Measurements from ENCODE around the gene PLEKHF1. TPM values are rescaled to one million over a fixed set of nuclear protein-coding genes. Genes with fewer than 3 reads are reported as not detected.

Gene PLEKHF1
- total RNA-seq, 2 experiments from 2014 or later, result 53.1 to 53.9 TPM

- peak overlapping the region; percentile 75 for H3K27ac Mint-ChIP-seq
- H3K27me3 Mint-ChIP-seq, result no peaks in the 10 kb centered on the region
- H3K9me3 Mint-ChIP-seq, result no peaks in the 10 kb centered on the region
- H3K4me3 Mint-ChIP-seq, result no peak overlapping the region
- H3K4me1 Mint-ChIP-seq, result peaks cover 77% of the 10 kb centered on the region
- H3K36me3 Mint-ChIP-seq (ENCODE audit: low read depth), result peaks cover 55% of the 10 kb centered on the region
- CTCF ChIA-PET, result interaction anchor here (0.6 to 5.8 kb wide), 4 partner anchors 10 to 69 kb away, joined by 3 to 28 read pairs (median 4); no protein-coding TSS in a partner anchor
- no peak for DNase-seq
- POLR2A ChIA-PET, result interaction anchor here (1.4 to 9.0 kb wide), 5 partner anchors 10 to 71 kb away, joined by 4 to 80 read pairs (median 11); partner anchors contain the start of genes C19orf12, PLEKHF1 and POP4
Observed at GRCh38 chr19:29677001-29677817, 11.9 kb downstream of the PLEKHF1 start.

- POLR2A ChIA-PET, result interaction anchor here (1.3 to 9.0 kb wide), 5 partner anchors 12 to 72 kb away, joined by 3 to 80 read pairs (median 11); partner anchors contain the start of genes C19orf12, PLEKHF1 and POP4
- DNase-seq, result no peak
- Mint-ChIP-seq H3K36me3 (ENCODE audit: low read depth) (peaks cover 42% of the 10 kb centered on the region), H3K9me3 (no peaks in the 10 kb centered on the region), H3K27me3 (no peaks in the 10 kb centered on the region), H3K27ac (peak overlapping the region; percentile 69), H3K4me1 (peaks cover 68% of the 10 kb centered on the region), H3K4me3 (no peak overlapping the region)
- CTCF ChIA-PET, result interaction anchor here (1.2 to 5.8 kb wide), 2 partner anchors 11 to 38 kb away, joined by 3 to 28 read pairs; no protein-coding TSS in a partner anchor
Observed at GRCh38 chr19:29678484-29679106, 13.3 kb downstream of the PLEKHF1 start.

- ChIA-PET POLR2A (interaction anchor here (1.0 to 9.0 kb wide), 6 partner anchors 7 to 74 kb away, joined by 6 to 80 read pairs (median 23); partner anchors contain the start of genes C19orf12, PLEKHF1 and POP4), CTCF (interaction anchor here (0.5 to 5.8 kb wide), 4 partner anchors 12 to 76 kb away, joined by 3 to 28 read pairs (median 3); partner anchors contain the start of gene PLEKHF1)
- Mint-ChIP-seq H3K27ac (peak overlapping the region; percentile 73), H3K4me3 (peak overlapping the region; percentile 12), H3K4me1 (peaks cover 64% of the 10 kb centered on the region), H3K36me3 (ENCODE audit: low read depth) (peaks cover 37% of the 10 kb centered on the region), H3K9me3 (no peaks in the 10 kb centered on the region), H3K27me3 (no peaks in the 10 kb centered on the region)
- no peak for DNase-seq
Observed at GRCh38 chr19:29679598-29680210, 14.4 kb downstream of the PLEKHF1 start.

- peak overlapping the region; percentile 88 for H3K27ac Mint-ChIP-seq
- CTCF ChIA-PET, result interaction anchor here (0.5 to 5.8 kb wide), 6 partner anchors 9 to 77 kb away, joined by 3 to 28 read pairs (median 5); partner anchors contain the start of gene PLEKHF1
- peak; percentile 93 for DNase-seq
- POLR2A ChIA-PET, result interaction anchor here (1.0 to 9.0 kb wide), 8 partner anchors 8 to 74 kb away, joined by 4 to 80 read pairs (median 15); partner anchors contain the start of genes C19orf12, PLEKHF1 and POP4
- H3K9me3 Mint-ChIP-seq, result no peaks in the 10 kb centered on the region
- peak overlapping the region; percentile 56 for H3K4me3 Mint-ChIP-seq
- peaks cover 63% of the 10 kb centered on the region for H3K4me1 Mint-ChIP-seq
- H3K36me3 Mint-ChIP-seq (ENCODE audit: low read depth), result peaks cover 34% of the 10 kb centered on the region
- H3K27me3 Mint-ChIP-seq, result no peaks in the 10 kb centered on the region
Observed at GRCh38 chr19:29680447-29680846, 15.2 kb downstream of the PLEKHF1 start.

GRCh38 chr19:29680937-29681336 is 15.7 kb downstream of the PLEKHF1 start:
- H3K27me3 Mint-ChIP-seq, result no peaks in the 10 kb centered on the region
- peaks cover 29% of the 10 kb centered on the region for H3K36me3 Mint-ChIP-seq (ENCODE audit: low read depth)
- POLR2A ChIA-PET, result interaction anchor here (1.0 to 9.0 kb wide), 6 partner anchors 8 to 75 kb away, joined by 4 to 80 read pairs (median 26); partner anchors contain the start of genes C19orf12, PLEKHF1 and POP4
- H3K27ac Mint-ChIP-seq, result peak overlapping the region; percentile 88
- no peaks in the 10 kb centered on the region for H3K9me3 Mint-ChIP-seq
- no peak for DNase-seq
- H3K4me3 Mint-ChIP-seq, result peak overlapping the region; percentile 56
- H3K4me1 Mint-ChIP-seq, result peaks cover 58% of the 10 kb centered on the region
- CTCF ChIA-PET, result interaction anchor here (0.9 to 5.8 kb wide), 7 partner anchors 9 to 70 kb away, joined by 3 to 28 read pairs (median 5); partner anchors contain the start of gene PLEKHF1

GRCh38 chr19:29681422-29682235 is 16.4 kb downstream of the PLEKHF1 start:
- CTCF ChIA-PET, result interaction anchor here (0.6 to 5.8 kb wide), 8 partner anchors 8 to 71 kb away, joined by 3 to 28 read pairs (median 4); partner anchors contain the start of gene PLEKHF1
- Mint-ChIP-seq H3K4me3 (peak overlapping the region; percentile 56), H3K27ac (peak overlapping the region; percentile 88), H3K4me1 (peaks cover 55% of the 10 kb centered on the region), H3K36me3 (ENCODE audit: low read depth) (peaks cover 23% of the 10 kb centered on the region), H3K9me3 (no peaks in the 10 kb centered on the region), H3K27me3 (no peaks in the 10 kb centered on the region)
- DNase-seq, result no peak
- POLR2A ChIA-PET, result interaction anchor here (0.6 to 9.0 kb wide), 8 partner anchors 9 to 76 kb away, joined by 3 to 80 read pairs (median 15); partner anchors contain the start of genes C19orf12, PLEKHF1 and POP4

GRCh38 chr19:29682236-29682895 is 17.1 kb downstream of the PLEKHF1 start:
- Mint-ChIP-seq H3K36me3 (ENCODE audit: low read depth) (peaks cover 16% of the 10 kb centered on the region), H3K9me3 (no peaks in the 10 kb centered on the region)

GRCh38 chr19:29683009-29683408 is 17.7 kb downstream of the PLEKHF1 start:
- Mint-ChIP-seq H3K36me3 (ENCODE audit: low read depth) (peaks cover 15% of the 10 kb centered on the region), H3K4me1 (peaks cover 57% of the 10 kb centered on the region), H3K27me3 (no peaks in the 10 kb centered on the region), H3K9me3 (no peaks in the 10 kb centered on the region), H3K4me3 (no peak overlapping the region), H3K27ac (no peak overlapping the region)
- POLR2A ChIA-PET, result interaction anchor here (1.3 to 9.0 kb wide), 4 partner anchors 11 to 77 kb away, joined by 3 to 80 read pairs (median 14); partner anchors contain the start of genes PLEKHF1 and POP4
- DNase-seq, result no peak
- CTCF ChIA-PET, result interaction anchor here (2.4 kb wide), 1 partner anchor 72 kb away, joined by 9 read pairs; no protein-coding TSS in a partner anchor

More at GRCh38 chr19:29682236-29682895, 17.1 kb downstream of the PLEKHF1 start:
- DNase-seq, result no peak
- ChIA-PET POLR2A (interaction anchor here (0.6 to 9.0 kb wide), 7 partner anchors 9 to 76 kb away, joined by 3 to 80 read pairs (median 16); partner anchors contain the start of genes C19orf12, PLEKHF1 and POP4), CTCF (interaction anchor here (0.6 to 2.4 kb wide), 4 partner anchors 9 to 72 kb away, joined by 3 to 9 read pairs (median 4); no protein-coding TSS in a partner anchor)
- no peak overlapping the region for H3K27ac Mint-ChIP-seq
- no peaks in the 10 kb centered on the region for H3K27me3 Mint-ChIP-seq
- peaks cover 54% of the 10 kb centered on the region for H3K4me1 Mint-ChIP-seq
- H3K4me3 Mint-ChIP-seq, result no peak overlapping the region

GRCh38 chr19:29685326-29685725 is 20.1 kb downstream of the PLEKHF1 start:
- POLR2A ChIA-PET, result interaction anchor here (1.1 to 3.3 kb wide), 4 partner anchors 13 to 79 kb away, joined by 6 to 12 read pairs (median 8); partner anchors contain the start of gene POP4
- no peak overlapping the region for H3K4me3 Mint-ChIP-seq
- no peak overlapping the region for H3K27ac Mint-ChIP-seq
- peaks cover 57% of the 10 kb centered on the region for H3K4me1 Mint-ChIP-seq
- DNase-seq, result no peak
- peaks cover 11% of the 10 kb centered on the region for H3K36me3 Mint-ChIP-seq (ENCODE audit: low read depth)
- CTCF ChIA-PET, result interaction anchor here (2.0 to 2.3 kb wide), 2 partner anchors 31 to 75 kb away, joined by 7 read pairs; no protein-coding TSS in a partner anchor
- H3K27me3 Mint-ChIP-seq, result no peaks in the 10 kb centered on the region
- peaks cover 4% of the 10 kb centered on the region for H3K9me3 Mint-ChIP-seq

GRCh38 chr19:29686285-29686805 is 21.1 kb downstream of the PLEKHF1 start:
- Mint-ChIP-seq H3K4me3 (no peak overlapping the region), H3K9me3 (peaks cover 4% of the 10 kb centered on the region), H3K36me3 (ENCODE audit: low read depth) (peaks cover 15% of the 10 kb centered on the region), H3K4me1 (peaks cover 55% of the 10 kb centered on the region), H3K27ac (no peak overlapping the region), H3K27me3 (no peaks in the 10 kb centered on the region)
- ChIA-PET POLR2A (interaction anchor here (0.7 to 3.3 kb wide), 4 partner anchors 27 to 80 kb away, joined by 3 to 11 read pairs (median 6); partner anchors contain the start of gene POP4), CTCF (interaction anchor here (0.5 to 2.3 kb wide), 4 partner anchors 15 to 76 kb away, joined by 3 to 9 read pairs (median 6); no protein-coding TSS in a partner anchor)
- DNase-seq, result no peak

Measured in activated CD4-positive, alpha-beta memory T cell treated with anti-CD3 and anti-CD28 coated beads, Interleukin-2, amount 10 ng/mL, durations not matched to agents 7 days and 5 days (primary cell).